ENCODE measurements around the gene SPATA33.
A peak's percentile ranks its signal among the peaks of the same experiment; 100 is the strongest.
"Not testable (repeated sequence)": the region's sequence is repeated elsewhere in the genome, so short reads cannot be mapped to it uniquely, and the experiment has no call there.

SPATA33 gene

GRCh38 chr16:89629827-89630610 lies 27.6 kb upstream of the SPATA33 start:
- DNase-seq = no peak

GRCh38 chr16:89633064-89633631 lies 24.5 kb upstream of the SPATA33 start:
- peak; percentile 28 for DNase-seq

GRCh38 chr16:89634463-89635385 lies 22.9 kb upstream of the SPATA33 start:
- not testable (repeated sequence) for DNase-seq

- no peak for DNase-seq
These were observed 21.0 kb upstream of the SPATA33 start for GRCh38 chr16:89636663-89637062.

- no peak for DNase-seq
These were observed 20.3 kb upstream of the SPATA33 start for GRCh38 chr16:89637379-89637778.

GRCh38 chr16:89638455-89638854 lies 19.2 kb upstream of the SPATA33 start:
- no peak for DNase-seq

GRCh38 chr16:89639385-89639784 lies 18.3 kb upstream of the SPATA33 start:
- DNase-seq = no peak

GRCh38 chr16:89641458-89642119 lies 16.0 kb upstream of the SPATA33 start:
- no peak for DNase-seq

GRCh38 chr16:89642574-89642973 lies 15.1 kb upstream of the SPATA33 start:
- DNase-seq = no peak

GRCh38 chr16:89643769-89644300 lies 13.8 kb upstream of the SPATA33 start:
- no peak for DNase-seq

GRCh38 chr16:89645122-89645521 lies 12.5 kb upstream of the SPATA33 start:
- DNase-seq = no peak

- DNase-seq = no peak
These were observed 11.4 kb upstream of the SPATA33 start for GRCh38 chr16:89646270-89646669.

GRCh38 chr16:89646906-89647305 lies 10.7 kb upstream of the SPATA33 start:
- DNase-seq = no peak

- no peak for DNase-seq
These were observed 6.1 kb upstream of the SPATA33 start for GRCh38 chr16:89651584-89651983.

- no peak for DNase-seq
These were observed 3.9 kb upstream of the SPATA33 start for GRCh38 chr16:89653656-89654295.

GRCh38 chr16:89655062-89655643 lies 2.5 kb upstream of the SPATA33 start:
- no peak for DNase-seq

- DNase-seq = no peak
These were observed 1.1 kb upstream of the SPATA33 start for GRCh38 chr16:89656435-89657121.

- DNase-seq = no peak
These were observed 714 bp downstream of the SPATA33 start for GRCh38 chr16:89658221-89658879.

- no peak for DNase-seq
These were observed 2.5 kb downstream of the SPATA33 start for GRCh38 chr16:89660146-89660545.

GRCh38 chr16:89661215-89661614 lies 3.6 kb downstream of the SPATA33 start:
- DNase-seq = no peak

GRCh38 chr16:89664238-89664637 lies 6.6 kb downstream of the SPATA33 start:
- not testable (repeated sequence) for DNase-seq
